Activated CD8-positive, alpha-beta memory T cell treated with anti-CD3 and anti-CD28 coated beads, Interleukin-2, amount 50 U/mL, for 24 hours (primary cell): Measurements from ENCODE around the gene PUDP.
A peak's percentile ranks its signal among the peaks of the same experiment; 100 is the strongest.
"Not testable (repeated sequence)": the region's sequence is repeated elsewhere in the genome, so short reads cannot be mapped to it uniquely, and the experiment has no call there.

Source experiments
- DNase-seq: peaks from one replicate; pipeline ENCODE4 v3.0.0-alpha.2; 2020; ENCODE audit errors: extremely low read depth

PUDP gene

GRCh38 chrX:7109838-7110793 lies 37.8 kb downstream of the PUDP start:
- DNase-seq = no peak

GRCh38 chrX:7109049-7109531 lies 38.9 kb downstream of the PUDP start:
- no peak for DNase-seq

- no peak for DNase-seq
Measured at GRCh38 chrX:7108030-7108429, 39.9 kb downstream of the PUDP start.

GRCh38 chrX:7106649-7107048 lies 41.3 kb downstream of the PUDP start:
- DNase-seq = no peak

- no peak for DNase-seq
Measured at GRCh38 chrX:7102119-7102518, 45.8 kb downstream of the PUDP start.

- DNase-seq = no peak
Measured at GRCh38 chrX:7100022-7100421, 47.9 kb downstream of the PUDP start.

GRCh38 chrX:7095657-7096056 lies 52.3 kb downstream of the PUDP start:
- not testable (repeated sequence) for DNase-seq

- DNase-seq = no peak
Measured at GRCh38 chrX:7093305-7093704, 54.6 kb downstream of the PUDP start.

GRCh38 chrX:7092543-7092942 lies 55.4 kb downstream of the PUDP start:
- no peak for DNase-seq

GRCh38 chrX:7091923-7092322 lies 56.0 kb downstream of the PUDP start:
- no peak for DNase-seq

GRCh38 chrX:7090641-7091040 lies 57.3 kb downstream of the PUDP start:
- no peak for DNase-seq

GRCh38 chrX:7088968-7089615 lies 58.9 kb downstream of the PUDP start:
- DNase-seq = no peak

GRCh38 chrX:7086384-7086783 lies 61.6 kb downstream of the PUDP start:
- no peak for DNase-seq

- DNase-seq = no peak
Measured at GRCh38 chrX:7085879-7086278, 62.1 kb downstream of the PUDP start.

- DNase-seq = no peak
Measured at GRCh38 chrX:7084841-7085240, 63.1 kb downstream of the PUDP start.

- peak; percentile 15 for DNase-seq
Measured at GRCh38 chrX:7083468-7084396, 64.2 kb downstream of the PUDP start.

GRCh38 chrX:7083021-7083420 lies 64.9 kb downstream of the PUDP start:
- no peak for DNase-seq

- DNase-seq = no peak
Measured at GRCh38 chrX:7082556-7082955, 65.4 kb downstream of the PUDP start.

- DNase-seq = no peak
Measured at GRCh38 chrX:7077241-7078230, 70.4 kb downstream of the PUDP start.

GRCh38 chrX:7076245-7076661 lies 71.7 kb downstream of the PUDP start:
- DNase-seq = no peak

GRCh38 chrX:7074908-7075204 lies 73.1 kb downstream of the PUDP start:
- DNase-seq = no peak
